Neural progenitor cell (in vitro differentiated cells): ENCODE data around the gene LRRC8A.

ENCODE experiments used
- EZH2 ChIP-seq: fragments of 200-600 bp; sonication (generic); IDR thresholded peaks from 2 replicates; pipeline ENCODE4 v1.6.1; 2017; ENCODE audit warnings: antibody characterized with exemption, mild to moderate bottlenecking, moderate library complexity
- TF ChIP-seq, protein P1 (sequence below): fragments of 200-600 bp; sonication (generic); IDR thresholded peaks from 2 replicates; pipeline ENCODE4 v1.5.1; 2017; ENCODE audit warnings: antibody characterized with exemption, mild to moderate bottlenecking

GRCh38 chr9:128903871-128904620 lies 22.1 kb downstream of the LRRC8A start:
- no peak for TF ChIP-seq EZH2
- TF ChIP-seq, protein P1, sequence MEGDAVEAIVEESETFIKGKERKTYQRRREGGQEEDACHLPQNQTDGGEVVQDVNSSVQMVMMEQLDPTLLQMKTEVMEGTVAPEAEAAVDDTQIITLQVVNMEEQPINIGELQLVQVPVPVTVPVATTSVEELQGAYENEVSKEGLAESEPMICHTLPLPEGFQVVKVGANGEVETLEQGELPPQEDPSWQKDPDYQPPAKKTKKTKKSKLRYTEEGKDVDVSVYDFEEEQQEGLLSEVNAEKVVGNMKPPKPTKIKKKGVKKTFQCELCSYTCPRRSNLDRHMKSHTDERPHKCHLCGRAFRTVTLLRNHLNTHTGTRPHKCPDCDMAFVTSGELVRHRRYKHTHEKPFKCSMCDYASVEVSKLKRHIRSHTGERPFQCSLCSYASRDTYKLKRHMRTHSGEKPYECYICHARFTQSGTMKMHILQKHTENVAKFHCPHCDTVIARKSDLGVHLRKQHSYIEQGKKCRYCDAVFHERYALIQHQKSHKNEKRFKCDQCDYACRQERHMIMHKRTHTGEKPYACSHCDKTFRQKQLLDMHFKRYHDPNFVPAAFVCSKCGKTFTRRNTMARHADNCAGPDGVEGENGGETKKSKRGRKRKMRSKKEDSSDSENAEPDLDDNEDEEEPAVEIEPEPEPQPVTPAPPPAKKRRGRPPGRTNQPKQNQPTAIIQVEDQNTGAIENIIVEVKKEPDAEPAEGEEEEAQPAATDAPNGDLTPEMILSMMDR = no peak
